Activated CD4-positive, alpha-beta T cell treated with anti-CD3 and anti-CD28 coated beads, Interleukin-2, amount 10 ng/mL, durations not matched to agents 24 days and 14 days (primary cell): ENCODE measurements around the gene RTTN. TPM values are rescaled to one million over a fixed set of nuclear protein-coding genes. Genes with fewer than 3 reads are reported as not detected.

Source experiments
- DNase-seq: peaks from one replicate; pipeline ENCODE4 v3.0.0; 2022
- H3K27ac Mint-ChIP-seq: one replicate; pipeline ENCODE4 v1.8.0; 2022; ENCODE audit warnings: mild to moderate bottlenecking, mixed read lengths
- H3K27me3 Mint-ChIP-seq: one replicate; pipeline ENCODE4 v1.8.0; 2022; ENCODE audit warnings: mixed read lengths
- H3K36me3 Mint-ChIP-seq: one replicate; pipeline ENCODE4 v1.8.0; 2022; ENCODE audit warnings: low read depth, mild to moderate bottlenecking, mixed read lengths
- H3K4me1 Mint-ChIP-seq: one replicate; pipeline ENCODE4 v1.8.0; 2021; ENCODE audit warnings: mixed read lengths
- H3K4me3 Mint-ChIP-seq: one replicate; pipeline ENCODE4 v1.8.0; 2022; ENCODE audit warnings: mild to moderate bottlenecking, moderate library complexity, mixed read lengths
- H3K9me3 Mint-ChIP-seq: one replicate; pipeline ENCODE4 v1.8.0; 2021; ENCODE audit warnings: mixed read lengths
- intact Hi-C: fragments of 100-400 bp; cut with micrococcal nuclease; formaldehyde crosslinking; loops from one replicate; pipeline ENCODE4 v1.15.1; 2023
- total RNA-seq: library from RNA; stranded (reverse); gene quantifications from 2 replicates; pipeline ENCODE4 v1.2.3, GENCODE V29; 2022

Gene RTTN
- total RNA-seq, 1 donor from 2014 or later, result 28.2 TPM

- intact Hi-C loops, result loop anchor here (5.0 kb wide), 2 partner anchors 117 to 437 kb away; no protein-coding TSS in a partner anchor
- no peaks in the 10 kb centered on the region for H3K9me3 Mint-ChIP-seq
- DNase-seq, result no peak
- no peak overlapping the region for H3K4me3 Mint-ChIP-seq
- no peaks in the 10 kb centered on the region for H3K27me3 Mint-ChIP-seq
- peaks cover 5% of the 10 kb centered on the region for H3K36me3 Mint-ChIP-seq
- peaks cover 7% of the 10 kb centered on the region for H3K4me1 Mint-ChIP-seq
- no peak overlapping the region for H3K27ac Mint-ChIP-seq
These were observed 131.4 kb downstream of the RTTN start for GRCh38 chr18:70074116-70074515.

DNA sequence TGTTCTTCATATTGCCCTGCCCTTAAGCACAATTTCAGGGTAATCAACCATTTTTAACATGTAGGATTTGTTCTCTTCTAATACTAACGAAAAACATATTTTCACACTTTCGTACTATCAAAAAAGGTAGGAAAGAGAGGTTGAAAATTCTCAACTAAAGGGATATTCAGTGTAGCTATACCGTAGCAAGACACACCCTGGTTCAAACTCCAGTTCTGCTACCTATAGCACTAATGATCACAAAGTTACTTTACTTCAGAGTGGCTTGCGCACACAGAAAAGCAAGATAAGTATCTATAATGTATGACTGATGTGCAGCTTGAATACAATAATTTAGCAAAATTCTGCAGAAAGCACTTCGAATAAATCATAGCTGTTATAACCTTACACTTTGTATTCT lies 132.1 kb downstream of the RTTN start:
- Mint-ChIP-seq H3K36me3 (peaks cover 5% of the 10 kb centered on the region), H3K9me3 (no peaks in the 10 kb centered on the region), H3K27me3 (no peaks in the 10 kb centered on the region), H3K4me1 (peaks cover 7% of the 10 kb centered on the region), H3K27ac (no peak overlapping the region), H3K4me3 (no peak overlapping the region)
- no peak for DNase-seq
- intact Hi-C loops, result loop anchor here (5.0 kb wide), 2 partner anchors 116 to 436 kb away; no protein-coding TSS in a partner anchor

GRCh38 chr18:70072678-70073077 lies 132.8 kb downstream of the RTTN start:
- intact Hi-C loops, result loop anchor here (5.0 kb wide), 2 partner anchors 115 to 435 kb away; no protein-coding TSS in a partner anchor
- H3K27ac Mint-ChIP-seq, result no peak overlapping the region

GRCh38 chr18:70069965-70070364 lies 135.5 kb downstream of the RTTN start:
- DNase-seq, result no peak
- no peaks in the 10 kb centered on the region for H3K9me3 Mint-ChIP-seq
- no peak overlapping the region for H3K27ac Mint-ChIP-seq
- H3K4me3 Mint-ChIP-seq, result no peak overlapping the region
- peaks cover 7% of the 10 kb centered on the region for H3K36me3 Mint-ChIP-seq
- H3K27me3 Mint-ChIP-seq, result no peaks in the 10 kb centered on the region
- peaks cover 4% of the 10 kb centered on the region for H3K4me1 Mint-ChIP-seq
- intact Hi-C loops, result loop anchor here (5.0 kb wide), 2 partner anchors 113 to 433 kb away; no protein-coding TSS in a partner anchor

More at GRCh38 chr18:70072678-70073077, 132.8 kb downstream of the RTTN start:
- DNase-seq, result no peak
- peaks cover 4% of the 10 kb centered on the region for H3K4me1 Mint-ChIP-seq
- H3K27me3 Mint-ChIP-seq, result no peaks in the 10 kb centered on the region
- peaks cover 5% of the 10 kb centered on the region for H3K36me3 Mint-ChIP-seq
- H3K9me3 Mint-ChIP-seq, result no peaks in the 10 kb centered on the region
- no peak overlapping the region for H3K4me3 Mint-ChIP-seq

GRCh38 chr18:70069382-70069781 lies 136.1 kb downstream of the RTTN start:
- intact Hi-C loops, result no loop called here
- no peak overlapping the region for H3K4me3 Mint-ChIP-seq

DNA sequence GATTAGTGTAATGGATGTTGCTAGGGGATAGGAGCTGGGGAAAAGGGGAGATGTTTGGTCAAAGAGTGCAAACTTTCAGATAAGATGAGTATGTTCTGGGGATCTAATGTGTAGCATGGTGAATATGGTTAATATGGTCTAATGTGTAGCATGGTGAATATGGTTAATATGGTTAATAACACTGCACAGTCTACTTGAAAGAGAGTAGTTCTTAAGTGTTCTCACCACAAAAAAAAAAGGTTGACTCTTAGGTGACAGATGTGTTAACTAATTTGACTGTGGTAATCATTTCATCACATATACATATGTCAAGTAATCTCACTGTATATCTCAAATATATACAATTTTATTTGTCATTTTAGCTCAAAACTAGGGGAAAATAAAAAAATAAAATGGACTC lies 136.5 kb downstream of the RTTN start:
- H3K27ac Mint-ChIP-seq, result no peak overlapping the region
- H3K4me3 Mint-ChIP-seq, result no peak overlapping the region
- no peaks in the 10 kb centered on the region for H3K27me3 Mint-ChIP-seq
- intact Hi-C loops, result no loop called here
- H3K36me3 Mint-ChIP-seq, result peaks cover 6% of the 10 kb centered on the region
- H3K9me3 Mint-ChIP-seq, result no peaks in the 10 kb centered on the region
- H3K4me1 Mint-ChIP-seq, result peaks cover 4% of the 10 kb centered on the region
- no peak for DNase-seq

More at GRCh38 chr18:70069382-70069781, 136.1 kb downstream of the RTTN start:
- Mint-ChIP-seq H3K9me3 (no peaks in the 10 kb centered on the region), H3K27ac (no peak overlapping the region), H3K4me1 (peaks cover 4% of the 10 kb centered on the region), H3K27me3 (no peaks in the 10 kb centered on the region), H3K36me3 (peaks cover 6% of the 10 kb centered on the region)
- no peak for DNase-seq

GRCh38 chr18:70059684-70060083 lies 145.8 kb downstream of the RTTN start:
- no peak for DNase-seq
- intact Hi-C loops, result no loop called here

GRCh38 chr18:70058916-70059315 lies 146.6 kb downstream of the RTTN start:
- Mint-ChIP-seq H3K36me3 (peaks cover 16% of the 10 kb centered on the region), H3K27ac (no peak overlapping the region), H3K4me1 (no peaks in the 10 kb centered on the region), H3K4me3 (no peak overlapping the region), H3K27me3 (no peaks in the 10 kb centered on the region), H3K9me3 (no peaks in the 10 kb centered on the region)
- no peak for DNase-seq
- intact Hi-C loops, result no loop called here

More at GRCh38 chr18:70059684-70060083, 145.8 kb downstream of the RTTN start:
- H3K27me3 Mint-ChIP-seq, result no peaks in the 10 kb centered on the region
- H3K9me3 Mint-ChIP-seq, result no peaks in the 10 kb centered on the region
- H3K27ac Mint-ChIP-seq, result no peak overlapping the region
- H3K36me3 Mint-ChIP-seq, result peaks cover 16% of the 10 kb centered on the region
- no peaks in the 10 kb centered on the region for H3K4me1 Mint-ChIP-seq
- H3K4me3 Mint-ChIP-seq, result no peak overlapping the region

GRCh38 chr18:70047931-70048603 lies 157.4 kb downstream of the RTTN start:
- Mint-ChIP-seq H3K9me3 (no peaks in the 10 kb centered on the region), H3K4me3 (no peak overlapping the region), H3K27ac (no peak overlapping the region), H3K4me1 (peaks cover 4% of the 10 kb centered on the region), H3K36me3 (peaks cover 27% of the 10 kb centered on the region), H3K27me3 (no peaks in the 10 kb centered on the region)
- no peak for DNase-seq
- intact Hi-C loops, result no loop called here

DNA sequence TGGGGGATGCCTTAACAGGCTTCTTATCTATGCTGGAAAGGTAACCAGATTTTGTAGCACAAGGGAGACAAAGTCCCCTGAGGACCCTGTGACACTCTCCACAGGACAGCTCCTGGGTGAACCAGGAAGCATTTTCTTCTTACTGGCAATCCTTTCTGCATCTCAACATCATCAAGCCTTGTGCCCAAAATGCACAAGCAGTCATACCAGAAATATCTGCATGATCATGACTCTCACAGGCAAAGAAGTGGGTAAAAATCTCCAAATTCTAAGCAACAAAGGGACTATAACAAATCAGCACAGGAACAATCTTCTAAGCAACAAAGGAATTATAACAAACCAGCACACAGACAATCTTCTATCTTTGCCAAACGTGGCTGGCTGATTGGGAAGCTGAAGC lies 158.7 kb downstream of the RTTN start:
- peaks cover 4% of the 10 kb centered on the region for H3K4me1 Mint-ChIP-seq
- no peak overlapping the region for H3K27ac Mint-ChIP-seq
- no peak for DNase-seq
- no peak overlapping the region for H3K4me3 Mint-ChIP-seq
- intact Hi-C loops, result no loop called here
- no peaks in the 10 kb centered on the region for H3K9me3 Mint-ChIP-seq
- no peaks in the 10 kb centered on the region for H3K27me3 Mint-ChIP-seq
- peaks cover 26% of the 10 kb centered on the region for H3K36me3 Mint-ChIP-seq

DNA sequence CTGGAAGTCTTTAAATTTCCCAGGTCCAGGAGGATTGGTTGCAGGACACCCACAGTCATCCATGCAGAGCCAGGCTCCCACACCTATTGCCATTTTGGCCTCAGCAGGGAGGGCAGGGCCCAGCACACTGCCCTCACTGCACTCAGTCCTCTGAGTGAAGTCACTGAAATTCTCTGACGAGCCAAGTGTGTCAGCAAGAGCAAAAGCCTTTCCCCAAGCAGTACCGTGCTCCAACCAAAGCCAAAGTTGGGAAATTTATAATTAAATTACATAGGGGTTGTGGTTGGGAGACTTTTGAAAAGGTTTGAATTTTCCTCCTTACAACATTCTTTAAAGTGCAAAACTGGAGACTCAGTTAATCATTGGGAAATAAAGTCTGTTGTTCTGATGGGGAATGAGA lies 159.3 kb downstream of the RTTN start:
- no peak overlapping the region for H3K27ac Mint-ChIP-seq
- intact Hi-C loops, result no loop called here
- H3K36me3 Mint-ChIP-seq, result peaks cover 27% of the 10 kb centered on the region
- H3K9me3 Mint-ChIP-seq, result no peaks in the 10 kb centered on the region
- peaks cover 4% of the 10 kb centered on the region for H3K4me1 Mint-ChIP-seq
- H3K27me3 Mint-ChIP-seq, result no peaks in the 10 kb centered on the region
- DNase-seq, result no peak
- no peak overlapping the region for H3K4me3 Mint-ChIP-seq

GRCh38 chr18:70044632-70045031 lies 160.9 kb downstream of the RTTN start:
- peaks cover 18% of the 10 kb centered on the region for H3K36me3 Mint-ChIP-seq
- H3K4me3 Mint-ChIP-seq, result no peak overlapping the region
- H3K27me3 Mint-ChIP-seq, result no peaks in the 10 kb centered on the region
- no peaks in the 10 kb centered on the region for H3K9me3 Mint-ChIP-seq
- peaks cover 4% of the 10 kb centered on the region for H3K4me1 Mint-ChIP-seq
- DNase-seq, result no peak
- no peak overlapping the region for H3K27ac Mint-ChIP-seq
- intact Hi-C loops, result no loop called here

DNA sequence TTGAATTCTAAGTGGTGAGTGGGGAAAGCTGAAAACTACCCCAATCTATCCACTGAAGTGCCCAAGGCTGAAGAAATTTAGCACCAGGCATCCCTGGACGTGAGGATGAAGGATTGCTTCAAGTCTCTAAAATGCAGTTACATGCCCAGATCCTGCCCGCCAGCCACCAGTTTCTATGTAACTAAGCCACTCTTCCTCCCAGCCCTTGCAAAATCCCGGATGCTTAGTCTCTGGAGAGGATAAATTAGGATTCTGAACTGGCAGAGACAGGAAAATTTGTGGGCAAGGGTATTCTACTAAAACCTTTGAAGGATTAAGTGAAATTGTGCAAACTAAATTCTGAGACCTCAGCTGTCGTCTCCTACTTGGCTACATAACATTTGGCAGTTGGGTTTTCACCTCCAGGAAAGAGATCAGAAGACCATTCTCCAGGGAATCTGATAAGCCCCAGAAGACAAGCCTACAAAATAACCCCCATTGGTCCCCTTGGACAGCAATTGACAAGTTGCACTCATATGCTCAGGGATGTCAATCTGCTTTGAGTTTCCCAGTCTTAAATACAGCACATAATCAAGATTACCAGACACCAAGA lies 163.9 kb downstream of the RTTN start:
- Mint-ChIP-seq H3K27me3 (no peaks in the 10 kb centered on the region), H3K4me3 (no peak overlapping the region), H3K9me3 (no peaks in the 10 kb centered on the region), H3K27ac (no peak overlapping the region), H3K4me1 (peaks cover 4% of the 10 kb centered on the region), H3K36me3 (peaks cover 27% of the 10 kb centered on the region)
- no peak for DNase-seq
- intact Hi-C loops, result no loop called here

DNA sequence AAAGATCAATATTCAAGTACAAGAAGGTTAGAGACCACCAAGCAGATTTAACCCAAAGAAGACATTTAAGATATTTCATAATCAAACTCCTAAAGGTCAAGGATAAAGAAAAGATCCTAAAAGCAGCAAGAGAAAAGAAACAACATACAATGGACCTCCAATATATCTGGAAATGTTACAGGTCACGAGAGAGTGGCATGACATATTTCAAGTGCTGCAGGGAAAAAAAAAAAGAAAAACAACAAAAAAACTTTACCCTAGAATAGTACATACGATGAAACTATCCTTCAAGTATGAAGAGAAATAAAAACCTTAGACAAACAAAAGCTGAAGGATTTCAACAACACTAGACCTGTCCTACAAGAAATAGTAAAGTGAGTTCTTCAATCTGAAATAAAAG lies 166.3 kb downstream of the RTTN start:
- no peak overlapping the region for H3K4me3 Mint-ChIP-seq
- H3K9me3 Mint-ChIP-seq, result no peaks in the 10 kb centered on the region
- intact Hi-C loops, result no loop called here
- peaks cover 38% of the 10 kb centered on the region for H3K36me3 Mint-ChIP-seq
- no peak overlapping the region for H3K27ac Mint-ChIP-seq
- H3K27me3 Mint-ChIP-seq, result no peaks in the 10 kb centered on the region
- H3K4me1 Mint-ChIP-seq, result peaks cover 2% of the 10 kb centered on the region
- no peak for DNase-seq
